Right renal pelvis (tissue), 4 donors: Measurements from ENCODE around the gene NUP62. TPM values are rescaled to one million over a fixed set of nuclear protein-coding genes. Genes with fewer than 3 reads are reported as not detected.

Experiments
- DNase-seq, 4 donors: peaks; one replicate each; pipeline ENCODE4 v3.0.0-alpha.2; 2013; ENCODE audit warnings: low read depth in 4 of 4, low spot score in 3 of 4, missing footprints in 1 of 4
- polyA plus RNA-seq, 4 donors: library from polyadenylated mRNA; unstranded; fragments of 120-200 nt; gene quantifications; one replicate each; pipeline ENCODE4 v1.2.1, GENCODE V29; 2013; ENCODE audit not compliant: insufficient read length in 4 of 4

Gene NUP62
- polyA plus RNA-seq, 4 donors = 58.7 to 63.6 (median 61.4) TPM

DNA sequence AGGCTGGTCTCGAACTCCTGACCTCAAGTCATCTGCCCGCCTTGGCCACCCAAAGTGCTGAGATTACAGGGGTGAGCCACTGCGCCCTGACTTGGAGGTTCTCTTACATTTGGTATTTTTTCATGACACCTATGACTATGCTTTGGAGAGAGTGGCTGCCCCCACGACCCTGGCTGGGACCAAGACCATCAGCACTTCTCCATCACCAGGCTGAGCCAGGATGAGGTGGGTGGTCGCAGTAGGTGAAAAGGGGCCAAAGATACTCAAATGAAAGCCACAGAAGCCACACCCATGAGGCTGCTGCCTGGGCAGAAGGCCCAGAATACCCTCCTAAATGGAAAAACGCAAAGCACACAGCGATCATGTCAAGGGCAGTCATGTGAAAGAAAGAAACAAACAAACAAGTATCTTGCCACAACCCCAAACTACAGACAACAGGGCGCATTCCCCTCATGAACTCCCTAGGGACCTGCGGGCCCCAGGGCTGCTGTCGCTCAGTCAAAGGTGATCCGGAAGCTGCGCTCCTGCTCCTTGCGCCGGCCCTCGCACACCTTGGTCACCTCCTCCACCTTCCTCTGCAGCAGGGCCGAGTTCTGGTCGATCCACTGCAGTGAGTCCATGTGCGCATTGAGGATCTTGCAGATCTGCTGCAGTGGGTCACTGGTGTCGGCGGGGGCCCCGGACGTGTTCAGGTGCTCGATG is 21.4 kb downstream of the NUP62 start:
- no peak for DNase-seq

DNA sequence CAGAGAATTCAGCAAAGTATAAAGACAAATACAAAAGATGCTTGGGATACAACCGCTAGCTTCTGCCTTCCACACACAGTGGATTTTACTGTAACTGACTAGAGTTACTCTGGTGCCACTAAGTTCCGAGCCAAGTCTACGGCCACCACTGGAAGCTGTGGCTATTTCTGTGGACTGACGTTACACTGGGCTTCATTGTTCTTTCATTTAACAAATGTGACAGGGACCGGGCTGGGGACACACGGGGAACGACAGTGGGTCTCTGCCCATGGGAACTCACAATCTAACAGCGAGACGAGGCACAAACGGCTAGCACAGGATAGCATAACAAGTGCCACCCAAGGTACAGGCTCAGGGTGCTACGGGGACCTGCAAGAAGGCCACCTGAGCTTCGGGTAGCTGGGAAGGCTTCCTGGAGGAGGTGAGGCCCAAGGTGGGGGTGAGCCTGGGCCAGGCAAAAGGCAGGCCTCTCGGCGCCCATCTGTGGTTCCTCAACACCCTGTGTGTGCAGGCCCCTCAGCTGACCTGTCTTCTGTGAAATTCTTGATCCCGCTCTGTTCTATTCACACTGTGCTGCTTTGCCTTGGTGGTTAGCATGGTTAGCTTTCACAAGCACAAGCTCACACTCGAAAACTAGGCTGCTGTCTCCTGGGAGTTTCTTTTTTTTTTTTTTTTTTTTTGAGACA is 22.3 kb downstream of the NUP62 start:
- no peak for DNase-seq

DNA sequence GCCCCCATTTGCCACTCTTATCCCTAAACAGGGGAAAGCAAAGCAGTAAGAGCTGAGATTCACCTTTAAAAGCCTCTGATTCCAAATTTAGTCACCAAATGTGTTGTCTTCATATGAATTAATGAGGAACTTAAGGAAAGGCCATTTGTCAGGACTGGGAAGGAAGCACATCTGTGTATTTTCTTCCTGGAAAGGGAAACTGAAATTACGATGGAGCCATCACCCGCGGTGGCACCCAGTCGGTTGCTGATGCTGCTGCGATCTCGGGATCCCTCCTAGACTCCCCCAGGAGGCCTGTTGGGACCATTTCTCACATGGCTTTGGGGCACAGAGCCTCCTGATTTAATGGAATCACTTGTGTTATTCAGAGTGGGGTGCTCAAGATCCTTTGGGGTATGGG is 25.2 kb downstream of the NUP62 start:
- no peak for DNase-seq

DNA sequence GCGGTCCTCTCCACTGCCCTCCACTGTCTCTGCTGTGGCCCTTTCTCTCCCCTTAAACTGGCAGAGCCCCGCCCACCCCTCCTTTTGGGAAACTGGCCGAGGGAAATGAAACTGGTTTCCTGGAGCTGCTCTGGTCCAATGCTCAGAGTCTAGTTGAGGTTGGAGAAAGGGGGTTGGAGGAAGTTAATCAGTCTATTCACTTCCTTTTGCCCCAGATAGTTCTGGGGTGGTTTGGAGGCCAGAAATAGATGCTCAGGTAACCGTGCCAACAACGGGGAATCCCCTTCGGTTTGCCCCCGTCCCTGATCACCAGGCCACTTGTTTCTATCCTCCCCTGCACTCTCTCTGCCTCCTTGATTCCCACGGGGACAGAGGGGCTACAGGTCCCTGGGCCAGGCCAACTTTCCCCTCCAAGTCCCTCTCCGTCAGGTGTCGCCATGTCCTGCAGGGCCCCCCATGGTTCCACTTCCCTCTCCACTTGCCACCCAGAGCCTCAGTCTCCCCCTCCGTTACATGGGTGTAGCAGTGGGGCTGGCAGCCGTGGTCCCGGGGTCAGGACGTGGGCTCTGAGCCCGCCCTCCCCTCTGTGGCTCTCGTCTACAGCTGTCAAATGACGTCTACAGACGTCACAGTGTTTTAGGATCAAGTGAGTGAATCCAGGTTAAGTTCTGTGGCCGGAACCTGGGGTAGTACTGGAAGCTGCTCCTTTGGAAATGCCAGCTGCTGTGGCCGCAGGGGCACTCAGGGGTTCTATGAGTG is 32.3 kb downstream of the NUP62 start, which contains the start of gene IL4I1:
TSS of gene IL4I1 (minus strand) at position 25 of the 759 bp plus-strand sequence. CDS start 727 bp downstream, outside the sequence.
- DNase-seq = no peak

DNA sequence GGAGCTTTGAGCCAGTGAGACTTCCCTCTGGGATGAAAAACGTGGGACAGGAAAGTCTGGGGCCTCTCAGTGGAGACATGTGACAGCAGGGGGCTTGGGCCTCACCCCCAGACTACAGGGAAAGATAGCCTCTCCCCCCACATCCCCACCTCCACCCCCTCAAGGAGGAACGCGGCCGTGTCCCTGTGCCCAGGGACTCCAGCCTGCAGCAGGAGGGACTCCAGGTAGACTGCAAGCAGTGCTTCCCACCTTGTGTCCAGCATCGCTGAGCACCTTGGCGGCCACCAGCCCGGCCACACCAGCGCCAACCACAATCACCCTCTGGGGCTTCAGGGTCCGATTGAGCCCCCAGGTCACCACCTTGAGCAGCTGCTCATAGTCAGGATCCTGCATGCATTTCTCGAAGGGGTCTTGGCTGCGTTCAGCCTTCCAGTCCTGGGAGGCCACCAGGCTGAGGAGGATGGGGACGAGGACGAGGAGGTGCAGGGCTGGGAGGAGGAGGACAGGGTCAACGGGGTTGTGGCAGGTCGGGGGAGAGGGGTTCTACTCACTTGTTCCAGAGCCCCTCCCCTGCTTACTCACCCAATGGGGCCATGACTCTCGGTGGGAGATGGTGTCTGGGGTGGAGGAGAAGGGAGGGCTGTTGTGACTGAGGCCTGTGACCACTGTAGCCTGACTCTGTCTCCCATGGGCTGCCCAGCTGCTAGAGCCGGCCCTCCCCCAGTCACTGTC is 33.6 kb downstream of the NUP62 start:
- no peak for DNase-seq

DNA sequence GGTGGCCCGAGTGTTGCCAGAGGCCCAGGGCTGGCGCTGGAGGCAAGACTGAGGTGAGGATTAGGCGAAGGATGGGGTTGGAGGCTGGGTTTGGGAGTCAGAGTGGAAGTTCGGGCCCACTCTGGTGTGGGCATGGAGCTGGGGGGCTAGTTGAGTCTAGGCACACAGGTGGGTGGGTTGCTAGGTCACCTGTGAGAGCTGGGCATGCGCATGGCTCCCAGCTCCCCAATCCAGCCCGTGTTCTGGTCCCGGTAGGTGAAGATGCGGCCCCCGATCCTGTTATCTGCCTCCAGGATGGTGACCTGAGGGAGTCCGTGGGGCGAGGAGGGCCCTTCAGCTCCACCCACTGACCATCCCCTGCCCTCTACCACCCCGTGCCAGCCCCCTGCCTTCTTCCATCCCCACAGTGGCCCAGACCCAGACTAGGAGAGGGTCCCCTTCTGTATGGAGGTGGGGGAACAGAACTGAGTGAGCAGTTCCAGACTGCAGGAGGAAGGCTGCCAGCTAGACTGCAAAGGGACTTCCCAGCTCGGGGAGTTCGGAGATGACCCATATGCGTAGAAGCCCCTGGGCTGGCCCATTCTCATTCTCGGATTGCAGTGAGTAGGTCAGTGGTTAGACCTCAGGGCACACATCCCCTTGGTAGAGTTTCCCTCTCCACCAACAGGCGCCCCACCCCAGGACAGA is 34.3 kb downstream of the NUP62 start:
- DNase-seq = no peak

DNA sequence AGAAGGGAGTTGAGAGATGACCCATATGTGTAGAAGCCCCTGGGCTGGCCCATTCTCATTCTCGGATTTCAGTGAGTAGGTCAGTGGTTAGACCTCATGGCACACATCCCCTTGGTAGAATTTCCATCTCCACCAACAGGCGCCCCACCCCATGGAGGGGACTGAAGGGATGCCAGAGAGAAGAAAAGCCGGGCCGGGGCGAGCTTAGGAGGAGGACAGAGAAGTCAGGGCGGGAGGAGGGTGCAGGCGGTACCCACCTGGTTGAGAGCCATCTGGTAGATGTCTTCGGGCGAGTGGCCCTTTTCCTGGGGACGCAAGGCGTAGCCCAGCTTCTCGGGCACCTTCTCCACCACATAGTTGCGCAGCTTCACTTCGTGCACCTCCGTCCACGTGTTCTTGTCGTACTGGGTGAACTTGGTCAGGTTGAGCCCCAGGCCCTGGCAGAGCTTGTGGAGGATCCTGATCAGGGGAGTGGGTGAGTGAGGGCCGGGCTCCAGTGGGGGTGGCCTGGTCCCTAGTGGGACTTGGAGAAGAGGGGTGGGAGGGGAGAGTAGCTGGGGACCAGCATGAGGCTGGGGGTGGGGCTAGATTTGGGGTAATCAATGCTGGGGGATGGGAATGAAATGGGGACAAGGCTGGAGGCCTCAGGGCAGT is 35.2 kb downstream of the NUP62 start:
- no peak for DNase-seq

DNA sequence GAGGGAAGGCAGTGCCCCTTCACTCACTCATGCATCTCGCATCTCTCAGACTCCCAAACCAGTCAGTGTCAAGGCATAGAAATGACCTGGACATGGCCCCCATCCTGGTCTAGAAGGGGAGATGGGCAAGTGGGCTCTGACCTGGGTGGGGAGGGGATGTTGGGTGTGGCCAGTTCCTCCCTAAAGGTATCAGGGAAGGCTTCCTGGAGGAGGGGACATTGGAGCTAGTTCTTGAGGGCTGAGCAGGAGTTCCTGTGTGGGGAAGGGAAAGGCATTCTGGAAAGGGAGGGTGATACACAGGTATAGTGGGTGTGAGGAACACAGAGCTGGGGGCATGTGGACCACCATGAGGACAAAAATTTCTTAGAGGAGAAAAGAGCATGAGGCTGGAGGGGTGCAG is 36.6 kb downstream of the NUP62 start:
- DNase-seq = no peak

DNA sequence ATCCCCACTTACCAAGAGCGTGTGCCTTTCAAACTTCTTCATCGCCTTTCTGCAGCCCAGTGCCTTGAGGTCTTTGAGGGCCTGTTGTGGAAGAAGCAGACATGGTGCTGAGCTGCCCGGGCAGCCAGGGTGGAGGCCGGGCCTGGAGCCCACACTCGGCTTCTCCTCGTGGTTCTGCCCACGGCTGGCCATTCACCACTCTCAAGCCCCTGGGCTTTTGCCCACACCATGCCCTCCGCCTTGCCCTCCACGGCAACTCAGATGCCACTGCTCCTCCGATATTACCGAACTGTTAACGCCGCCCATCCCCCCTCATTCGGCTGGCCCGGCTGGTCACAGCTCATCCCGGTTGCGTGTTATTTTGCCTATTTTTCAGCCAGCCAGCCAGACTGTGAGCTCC is 37.9 kb downstream of the NUP62 start:
- no peak for DNase-seq

DNA sequence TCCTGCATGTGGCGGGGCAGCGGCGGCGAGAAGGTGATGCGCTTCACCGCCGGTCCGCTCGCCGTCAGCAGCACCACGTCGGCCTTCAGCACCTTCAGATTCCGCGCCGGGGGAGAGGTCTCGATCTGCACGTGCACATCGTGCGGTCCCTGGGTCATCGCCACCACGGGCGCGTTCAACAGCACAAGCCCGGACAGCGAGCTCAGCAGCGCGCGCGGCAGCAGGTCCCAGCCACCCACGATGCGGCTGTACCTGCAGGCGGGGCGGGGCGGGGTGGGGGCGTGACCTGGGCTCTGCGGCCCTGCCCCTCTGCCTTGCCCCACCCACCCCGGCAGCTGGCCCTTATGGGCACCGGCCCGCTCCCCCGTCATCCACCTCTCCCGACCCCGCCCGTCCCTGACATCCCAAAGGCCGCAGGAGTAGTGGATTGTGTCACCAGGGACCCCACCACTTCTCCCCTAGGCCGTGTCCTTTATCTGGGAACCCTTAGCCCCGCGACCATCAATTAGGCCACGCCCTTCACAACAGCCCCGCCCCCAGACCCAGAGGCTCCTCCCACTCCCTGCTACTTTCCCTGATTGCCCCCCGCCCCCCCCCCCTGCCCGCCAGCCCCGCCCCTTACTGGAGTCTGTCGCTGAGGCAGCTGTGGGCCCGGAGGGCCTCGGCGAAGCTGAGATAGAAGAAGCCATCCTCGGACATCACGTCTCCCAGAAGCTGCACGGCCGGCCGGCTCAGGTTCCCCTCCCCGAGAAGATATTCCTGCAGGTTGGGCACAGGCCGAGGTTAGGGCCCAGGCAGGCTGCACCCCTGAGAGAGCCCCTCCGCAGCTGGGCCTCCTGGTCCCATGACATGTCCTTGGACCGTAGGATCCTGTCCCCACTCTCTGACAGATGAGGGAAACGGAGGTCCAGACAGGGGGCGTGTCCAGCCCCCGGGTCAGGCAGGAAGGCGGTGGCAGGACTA is 38.7 kb downstream of the NUP62 start:
- DNase-seq = no peak

DNA sequence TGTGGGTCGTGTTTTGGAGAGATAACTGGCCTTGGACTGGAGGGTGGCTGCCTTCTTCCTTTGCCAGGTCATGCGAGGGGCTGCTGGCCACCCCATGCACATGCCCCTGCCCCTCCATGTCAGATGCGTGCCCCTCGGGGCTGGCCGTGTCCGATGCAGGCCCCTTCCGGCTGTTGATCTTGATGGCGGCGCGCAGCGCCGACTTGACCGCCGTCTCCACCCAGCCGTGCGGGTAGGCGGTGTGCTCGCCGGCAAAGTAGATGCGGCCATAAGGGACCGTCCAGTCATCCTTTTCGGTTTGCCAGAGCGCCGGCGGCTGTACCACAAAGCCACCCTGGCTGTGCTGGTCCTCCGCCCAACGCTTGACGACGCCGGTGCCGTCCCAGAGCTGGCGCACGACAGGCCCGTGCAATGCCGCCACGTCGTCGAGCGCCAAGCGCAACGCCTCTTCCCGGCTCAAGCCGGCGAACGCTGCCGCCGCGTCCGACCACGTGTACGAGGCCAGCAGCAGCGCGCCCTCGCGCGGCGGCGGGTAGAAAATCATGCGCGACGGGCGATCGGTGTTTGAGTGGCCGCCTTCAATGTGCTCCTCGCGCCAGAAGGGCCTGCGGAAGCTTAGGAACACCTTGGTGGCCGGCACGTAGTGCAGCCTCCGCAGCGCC is 39.5 kb downstream of the NUP62 start:
- peak in 2 of 4 donors; percentile 51 to 76 for DNase-seq

DNA sequence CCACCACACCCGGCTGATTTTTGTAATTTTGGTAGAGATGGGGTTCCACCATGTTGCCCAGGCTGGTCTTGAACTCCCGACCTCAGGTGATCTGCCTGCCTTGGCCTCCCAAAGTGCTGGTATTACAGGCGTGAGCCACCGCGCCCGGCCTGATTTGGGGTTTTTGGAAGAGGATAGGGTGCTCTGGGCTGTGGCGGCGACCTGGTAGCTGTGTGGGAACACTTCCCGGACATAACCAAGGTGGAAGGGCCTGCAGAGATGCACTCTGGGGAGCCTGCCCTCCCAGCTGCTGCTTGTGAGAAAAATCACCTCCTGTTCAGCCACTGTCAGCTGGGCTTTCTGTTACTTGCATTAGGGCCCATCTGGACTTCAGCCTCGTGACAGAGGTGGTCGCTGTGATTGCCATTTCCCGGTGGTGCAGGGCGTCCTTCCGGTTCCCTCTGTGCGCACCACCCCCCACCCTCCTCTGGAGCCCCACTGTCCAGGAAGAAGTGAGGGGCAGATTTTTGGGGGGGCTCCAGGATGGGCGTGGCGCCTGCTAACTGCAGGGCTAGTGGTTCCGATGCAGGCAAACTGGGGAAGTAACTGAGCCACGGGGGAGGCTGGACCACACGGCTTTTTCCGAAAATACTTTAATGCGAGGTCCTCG is 40.1 kb downstream of the NUP62 start:
- DNase-seq = no peak

DNA sequence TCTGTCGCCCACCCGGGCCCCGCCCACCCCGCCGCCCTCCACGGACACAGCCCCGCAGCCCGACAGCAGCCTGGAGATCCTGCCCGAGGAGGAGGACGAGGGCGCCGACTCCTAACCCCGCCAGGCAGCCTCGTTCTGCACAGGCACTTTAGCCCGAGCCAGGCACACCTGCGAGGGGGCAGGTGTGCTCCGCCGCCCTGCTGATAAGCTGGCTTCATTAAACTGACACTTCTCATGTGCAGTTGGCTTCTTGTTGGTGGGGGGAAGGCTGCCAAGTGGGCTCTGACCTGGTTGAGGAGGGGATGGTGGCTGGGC is 40.8 kb downstream of the NUP62 start:
- DNase-seq = no peak

DNA sequence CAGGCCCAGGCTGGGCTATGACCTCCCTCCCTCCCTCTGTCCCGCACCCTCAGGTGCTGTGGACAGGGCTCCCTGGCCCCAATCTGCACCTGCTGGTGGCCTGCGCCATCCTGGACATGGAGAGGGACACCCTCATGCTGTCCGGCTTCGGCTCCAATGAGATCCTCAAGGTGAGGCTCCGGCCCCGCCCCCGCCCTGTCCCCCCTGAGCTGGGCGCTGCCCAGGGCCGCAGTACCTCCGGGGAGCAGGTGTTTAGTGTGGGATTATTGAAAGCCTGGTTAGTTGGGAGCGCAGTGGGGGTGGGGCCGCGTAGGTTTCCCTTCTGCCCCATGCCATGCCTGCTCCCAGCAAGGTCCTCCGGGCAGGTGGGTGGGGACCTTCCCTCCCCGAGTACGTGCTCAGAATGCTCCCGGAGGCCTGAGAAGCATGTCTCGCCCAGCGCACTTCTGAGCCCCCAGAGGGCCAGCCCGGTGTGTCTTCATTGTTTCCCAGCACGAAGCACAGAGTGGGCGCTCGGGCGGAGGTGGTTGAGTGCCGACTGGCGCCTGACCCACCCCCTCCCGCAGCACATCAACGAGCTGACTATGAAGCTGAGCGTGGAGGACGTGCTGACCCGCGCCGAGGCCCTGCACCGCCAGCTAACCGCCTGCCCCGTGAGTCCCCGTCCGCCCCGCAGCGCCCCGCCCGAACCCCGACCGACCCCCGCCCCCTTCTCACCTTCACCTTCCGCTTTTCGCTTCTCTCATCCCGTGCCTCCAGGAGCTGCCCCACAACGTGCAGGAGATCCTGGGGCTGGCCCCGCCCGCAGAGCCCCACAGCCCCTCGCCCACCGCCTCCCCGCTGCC is 41.4 kb downstream of the NUP62 start:
- no peak for DNase-seq

DNA sequence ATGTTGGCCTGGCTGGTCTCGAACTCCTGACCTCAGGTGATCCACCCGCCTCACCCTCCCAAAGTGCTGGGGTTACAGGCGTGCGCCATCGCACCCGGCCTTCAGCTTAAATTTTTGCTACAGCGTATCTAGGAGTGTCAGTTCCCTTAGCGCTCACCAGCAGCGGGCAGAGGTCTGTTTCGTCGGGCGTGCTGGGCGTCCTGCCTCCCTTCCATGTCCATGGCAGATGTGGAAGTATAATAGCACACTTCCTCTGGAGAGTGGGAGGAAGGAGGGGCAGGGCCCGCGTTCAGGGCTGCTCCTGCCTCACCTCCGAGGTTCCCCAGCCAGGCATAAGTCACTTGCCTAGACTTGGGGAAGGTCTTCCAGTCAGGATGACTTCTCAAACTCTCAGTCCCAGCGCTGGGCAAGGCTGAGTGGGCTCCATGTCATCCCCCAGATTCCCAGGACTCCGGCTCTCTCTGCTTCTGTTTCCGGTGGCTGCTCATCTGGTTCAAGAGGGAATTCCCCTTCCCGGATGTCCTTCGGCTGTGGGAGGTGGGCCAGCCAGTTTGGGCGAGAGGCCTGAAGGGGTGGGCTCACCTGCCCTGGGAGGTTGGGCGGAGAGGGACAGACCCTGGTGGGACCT is 42.2 kb downstream of the NUP62 start:
- no peak for DNase-seq

DNA sequence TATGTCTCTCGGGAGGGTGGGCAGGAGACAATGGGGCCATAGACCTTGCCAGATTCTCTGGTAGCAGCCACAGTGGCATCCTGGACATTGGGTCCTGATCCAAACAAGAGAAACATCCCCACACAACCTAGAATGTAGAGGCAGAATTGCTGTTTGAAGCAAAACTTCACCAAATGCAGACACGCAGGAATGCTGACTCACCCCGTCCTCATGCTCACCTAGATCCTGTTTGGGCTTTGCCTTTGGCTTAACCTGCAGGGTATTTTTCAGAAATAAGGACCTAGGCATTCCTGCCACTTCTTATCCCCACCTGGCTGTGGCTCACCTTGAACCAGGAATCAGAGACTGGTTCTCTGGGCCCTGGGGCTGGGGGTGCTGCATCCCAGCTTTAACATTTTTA is 44.5 kb downstream of the NUP62 start:
- DNase-seq = no peak
